Pulmonary artery endothelial cell (primary cell): ENCODE results near the gene RABGAP1. TPM values are rescaled to one million over a fixed set of nuclear protein-coding genes. Genes with fewer than 3 reads are reported as not detected.

Experiments
- DNase-seq: peaks from one replicate; pipeline ENCODE4 v3.0.0-alpha.2; 2011; ENCODE audit warnings: low read depth, low spot score
- total RNA-seq: library from RNA; depleted of rRNA; stranded (reverse); fragments of >200 nt; gene quantifications from 2 replicates; pipeline ENCODE4 v1.2.3, GENCODE V29; 2014

RABGAP1 gene
- total RNA-seq, 1 donor from 2014 or later, result 27.5 TPM

DNA sequence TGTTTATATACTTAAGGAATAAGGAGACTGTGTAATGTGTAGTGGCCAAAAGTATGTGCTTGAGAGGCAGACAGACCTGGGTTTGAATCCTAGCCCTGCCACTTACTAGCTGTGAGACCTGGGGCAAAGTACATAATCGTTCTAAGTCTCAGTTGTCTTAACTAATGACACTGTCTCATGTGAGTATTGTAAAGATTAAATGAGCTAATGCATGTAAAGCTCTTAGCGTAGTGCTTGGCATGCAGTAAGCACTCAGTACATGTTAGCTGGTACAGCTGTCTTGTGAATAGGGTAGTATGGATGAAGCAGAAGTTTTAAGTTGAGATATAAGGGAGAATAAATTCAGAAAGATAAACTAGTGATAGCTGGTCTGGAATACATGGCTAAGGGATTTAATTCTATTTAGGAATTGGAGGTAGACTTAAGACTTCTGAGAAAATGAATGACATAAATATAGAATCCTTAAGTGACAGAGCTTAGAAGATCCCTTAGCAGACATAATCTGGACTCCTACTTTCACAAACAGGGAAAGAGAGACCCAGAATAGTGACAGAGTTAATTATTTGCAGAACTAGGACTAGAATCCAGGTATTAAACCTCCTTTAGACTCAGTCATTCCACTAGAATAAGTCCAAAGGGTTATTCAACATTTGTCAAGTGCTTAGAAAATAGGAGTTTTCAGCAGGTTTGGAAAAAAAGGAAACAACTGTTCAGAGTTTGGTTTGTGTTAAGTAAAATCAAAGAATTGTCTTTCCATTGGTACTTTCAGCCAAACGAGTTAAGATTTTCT is 105.8 kb downstream of the RABGAP1 start:
- DNase-seq, result no peak

DNA sequence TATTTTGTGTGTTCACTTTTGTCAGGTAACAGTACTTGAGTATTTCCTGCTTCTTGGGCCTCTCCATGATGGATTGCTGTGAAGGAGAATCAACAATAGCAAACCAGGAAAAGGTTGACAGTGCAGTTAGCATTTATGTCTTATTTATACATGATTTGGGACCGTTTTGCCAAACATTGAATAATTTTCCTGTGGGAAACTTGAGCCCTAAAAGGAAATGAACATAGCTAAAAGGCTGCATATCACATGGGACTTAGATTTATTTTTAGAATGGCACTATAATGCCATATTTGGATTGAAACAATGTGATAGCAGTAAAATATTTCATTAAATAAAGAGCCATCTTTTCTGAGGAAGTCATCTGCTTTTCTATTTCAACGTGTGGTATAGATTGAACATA is 107.9 kb downstream of the RABGAP1 start:
- peak; percentile 68 for DNase-seq

DNA sequence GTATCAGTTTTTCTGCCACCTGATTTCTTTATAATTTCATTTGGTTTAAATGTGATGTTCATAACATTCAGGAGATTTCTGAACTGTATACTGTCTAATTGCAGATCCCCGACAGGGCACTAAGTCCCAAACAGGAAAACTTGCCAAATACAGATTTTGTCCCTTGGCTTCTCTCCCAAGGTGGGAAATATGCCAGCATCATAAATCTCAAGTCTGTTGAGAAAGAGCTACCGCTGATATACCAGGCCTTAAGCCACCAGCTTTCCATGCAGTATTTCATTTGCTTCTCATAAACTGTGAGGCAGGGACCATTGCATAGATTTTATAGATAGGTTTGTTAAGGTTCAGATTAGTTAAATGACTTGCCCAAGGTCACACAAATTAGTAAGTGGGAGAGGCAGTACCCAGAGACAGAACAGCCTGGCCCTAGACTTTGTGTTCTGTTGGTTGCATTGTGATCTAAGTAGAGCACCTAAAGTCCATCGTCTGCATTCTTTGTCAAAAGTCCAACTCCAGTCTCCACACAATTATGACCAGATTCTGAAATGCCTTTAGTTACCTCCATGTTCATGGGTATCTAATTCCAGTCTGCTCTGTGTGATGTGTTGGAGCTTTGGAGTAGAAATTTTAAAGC is 108.9 kb downstream of the RABGAP1 start:
- peak; percentile 22 for DNase-seq

DNA sequence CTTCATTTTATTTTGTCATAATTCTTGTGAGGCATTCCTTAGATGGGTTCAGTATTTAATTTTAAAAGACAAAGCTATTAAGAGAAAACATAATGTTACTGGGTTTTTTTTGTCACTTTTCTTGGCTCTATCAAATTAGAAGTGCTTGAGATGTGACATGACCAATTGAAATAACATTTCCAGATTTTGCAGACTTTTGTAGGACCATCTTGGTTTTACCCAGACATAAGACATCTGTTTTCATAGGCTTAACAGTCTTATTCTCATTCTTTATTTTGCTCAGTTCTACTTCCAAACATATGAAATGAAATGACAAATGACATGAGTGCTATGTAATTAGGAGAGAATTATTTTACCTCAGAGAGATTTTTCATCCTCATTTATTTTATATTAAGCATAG is 112.2 kb downstream of the RABGAP1 start:
- no peak for DNase-seq

DNA sequence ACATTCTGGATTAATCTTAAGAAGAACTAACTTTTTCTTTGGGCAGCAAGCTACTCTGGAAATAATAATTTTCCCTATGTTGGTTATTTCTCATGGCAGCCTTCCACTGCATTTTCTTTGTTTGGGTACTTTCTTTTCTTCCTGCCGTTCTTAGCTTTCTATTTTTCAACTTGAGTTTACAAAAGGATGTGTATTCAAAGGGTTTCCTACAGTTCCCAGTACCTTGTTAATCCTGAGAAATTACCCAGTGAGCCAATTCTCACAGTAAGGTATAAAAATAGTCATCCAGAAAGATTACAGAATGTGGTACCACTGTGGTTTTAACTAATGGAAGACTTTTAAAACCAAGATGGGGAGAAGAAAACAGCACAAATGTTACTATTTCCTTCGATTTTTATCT is 112.9 kb downstream of the RABGAP1 start:
- DNase-seq, result no peak

DNA sequence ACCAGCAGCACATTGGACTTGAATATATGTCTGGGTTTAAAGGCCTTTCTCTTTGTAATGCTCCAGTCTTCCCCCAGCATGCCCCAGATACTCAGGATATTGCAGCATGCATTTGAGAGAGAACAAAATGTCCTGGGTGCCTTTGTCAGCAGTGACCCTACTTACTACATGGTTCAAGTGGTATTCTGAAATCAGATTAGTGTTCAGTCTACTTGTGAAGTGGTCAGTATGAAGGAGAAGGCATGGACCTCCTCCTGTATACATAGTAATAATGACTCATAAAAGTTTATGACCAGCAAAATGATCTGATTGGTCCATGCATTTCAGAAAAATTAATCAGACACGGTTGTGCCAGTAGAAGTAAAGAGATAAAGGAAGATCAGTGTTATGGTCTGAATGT is 118.0 kb downstream of the RABGAP1 start:
- no peak for DNase-seq

DNA sequence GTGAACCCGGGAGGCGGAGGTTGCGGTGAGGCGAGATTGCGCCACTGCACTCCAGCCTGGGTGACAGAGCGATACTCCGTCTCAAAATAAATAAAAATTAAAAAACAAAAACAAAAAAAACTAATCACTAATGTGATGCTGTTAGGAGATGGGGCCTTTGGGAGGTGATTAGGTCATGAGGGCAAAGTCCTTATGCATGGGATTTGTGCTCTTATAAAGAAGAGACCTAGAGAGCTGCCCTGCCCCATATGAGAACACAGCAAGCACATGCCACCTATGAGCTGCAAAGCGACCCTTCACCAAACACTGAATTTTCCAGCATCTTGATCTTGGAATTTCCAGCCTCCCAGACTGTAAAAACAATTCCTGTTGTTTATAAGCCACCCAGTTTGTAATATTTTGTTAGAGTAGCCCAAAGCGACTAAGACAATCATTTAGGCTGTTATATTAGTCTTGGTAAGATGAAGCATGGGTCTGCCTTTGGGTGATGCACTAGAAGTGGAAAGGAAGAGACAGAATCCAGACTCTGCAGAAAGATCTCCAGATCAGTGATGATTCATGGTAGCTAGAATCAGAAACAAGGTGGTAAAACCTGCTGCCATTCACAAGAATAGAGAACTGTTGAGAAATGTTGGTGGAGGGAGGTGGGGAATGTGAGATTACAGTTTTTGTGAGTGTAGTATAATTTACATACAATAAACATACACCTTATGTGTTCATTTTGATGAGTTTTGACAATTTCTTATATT is 118.8 kb downstream of the RABGAP1 start:
- DNase-seq, result no peak

DNA sequence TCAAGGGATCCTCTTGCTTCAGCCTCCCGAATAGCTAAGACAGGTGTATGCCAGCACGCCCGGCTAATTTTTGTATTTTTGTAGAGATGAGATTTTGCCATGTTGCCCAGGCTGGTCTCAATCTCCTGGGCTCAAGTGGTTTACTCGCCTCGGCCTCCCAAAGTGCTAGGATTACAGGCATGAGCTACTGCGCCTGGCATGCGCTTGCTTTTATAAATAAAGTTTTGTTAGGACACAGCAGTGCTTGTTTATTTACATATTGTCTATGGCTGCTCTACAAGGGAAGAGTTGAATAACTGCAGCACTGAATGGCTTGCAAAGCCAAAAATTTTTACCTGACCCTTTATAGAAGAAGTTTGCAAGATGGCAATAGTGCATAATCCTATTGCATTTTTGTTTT is 120.4 kb downstream of the RABGAP1 start:
- DNase-seq, result no peak

DNA sequence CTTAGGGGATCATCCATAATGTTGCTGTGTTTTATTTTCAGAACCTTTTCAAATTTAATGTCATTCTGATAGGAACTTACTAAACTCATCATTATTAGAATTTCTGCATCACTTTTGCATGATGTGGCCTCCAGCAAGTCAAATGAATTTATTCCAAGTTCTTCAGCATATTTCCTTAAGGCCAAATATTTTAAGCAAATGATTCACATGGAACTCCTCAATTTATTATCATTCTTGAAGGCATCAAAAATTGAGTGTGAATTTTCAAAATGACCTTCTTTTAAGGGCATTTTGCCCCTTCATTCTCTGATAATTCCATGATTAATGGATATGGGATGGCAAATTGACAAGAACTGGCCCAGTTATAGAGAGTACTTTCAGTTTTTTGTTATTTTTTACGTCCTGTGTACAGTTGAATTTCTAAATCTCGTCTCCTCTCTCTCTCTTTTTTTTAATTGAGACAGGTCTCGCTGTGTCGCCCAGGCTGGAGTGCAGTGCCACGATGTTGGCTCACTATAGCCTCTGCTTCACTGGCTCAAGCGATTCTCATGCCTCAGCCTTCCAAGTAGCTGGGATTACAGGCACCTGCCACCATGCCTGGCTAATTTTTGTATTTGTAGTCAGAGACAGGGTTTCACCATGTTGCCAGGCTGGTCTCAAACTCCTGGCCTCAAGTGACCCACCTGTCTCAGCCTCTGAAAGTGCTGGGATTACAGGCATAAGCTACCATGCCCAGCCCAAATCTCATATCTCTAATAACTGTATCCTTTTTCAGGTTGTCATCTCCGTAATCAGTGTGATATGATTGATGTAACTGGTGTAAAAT is 121.7 kb downstream of the RABGAP1 start:
- no peak for DNase-seq

DNA sequence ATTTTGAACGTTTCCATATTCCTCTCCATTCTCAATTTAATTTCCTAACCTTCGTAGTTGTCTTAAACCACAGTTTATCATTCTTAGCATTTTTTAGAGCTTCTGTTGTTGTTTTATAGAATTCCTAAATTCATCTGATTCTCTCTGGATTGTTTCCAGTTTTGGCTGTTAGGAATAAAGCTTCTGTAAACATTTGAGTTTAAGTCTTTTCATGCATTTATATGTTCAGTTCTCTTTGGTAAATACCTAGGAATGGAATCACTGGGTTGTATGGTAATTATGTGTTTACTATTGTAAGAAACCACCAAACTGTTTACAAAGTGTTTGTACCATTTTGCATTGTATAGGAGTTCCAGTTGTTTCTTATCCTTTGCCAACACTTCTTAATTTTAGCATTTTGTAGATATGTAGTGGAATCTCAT is 122.4 kb downstream of the RABGAP1 start:
- DNase-seq, result no peak

DNA sequence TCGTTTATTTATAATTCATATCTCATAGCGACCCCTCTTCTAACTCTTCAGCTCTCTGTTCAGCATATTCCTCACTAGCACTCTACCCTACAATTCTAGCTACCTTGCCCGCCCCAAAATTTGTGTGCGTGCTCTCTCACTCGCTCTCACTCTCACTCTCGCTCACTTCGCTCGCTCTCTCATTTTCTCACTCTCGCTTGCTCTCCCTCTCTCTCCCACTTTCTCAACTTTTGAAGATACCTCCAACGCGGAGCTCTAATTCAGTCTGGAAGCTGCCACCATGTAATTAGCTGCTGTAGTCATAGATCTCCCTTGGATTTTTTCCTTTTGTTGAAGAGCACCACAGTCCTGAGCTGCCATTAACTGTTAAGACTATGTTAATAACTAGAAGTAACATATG is 123.1 kb downstream of the RABGAP1 start:
- DNase-seq, result no peak

DNA sequence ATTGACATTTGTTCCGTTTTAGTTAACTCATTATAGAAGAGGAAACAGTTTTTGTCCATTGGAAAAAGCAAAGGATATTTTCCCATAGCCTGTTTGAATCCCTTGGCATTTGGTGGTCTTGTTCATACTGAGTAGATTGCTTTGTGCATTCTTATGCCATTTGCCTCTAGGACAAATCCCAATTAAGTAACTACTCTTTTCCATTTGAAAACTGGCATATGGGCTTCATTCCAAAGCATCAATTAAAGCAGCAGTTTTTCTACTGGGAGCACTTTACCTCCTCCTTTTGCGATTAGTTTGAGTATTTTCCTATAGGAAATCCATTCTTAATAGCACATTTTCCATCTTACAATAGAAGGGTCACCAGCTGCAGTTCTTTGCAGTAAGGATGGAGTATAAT is 123.9 kb downstream of the RABGAP1 start:
- DNase-seq, result no peak

DNA sequence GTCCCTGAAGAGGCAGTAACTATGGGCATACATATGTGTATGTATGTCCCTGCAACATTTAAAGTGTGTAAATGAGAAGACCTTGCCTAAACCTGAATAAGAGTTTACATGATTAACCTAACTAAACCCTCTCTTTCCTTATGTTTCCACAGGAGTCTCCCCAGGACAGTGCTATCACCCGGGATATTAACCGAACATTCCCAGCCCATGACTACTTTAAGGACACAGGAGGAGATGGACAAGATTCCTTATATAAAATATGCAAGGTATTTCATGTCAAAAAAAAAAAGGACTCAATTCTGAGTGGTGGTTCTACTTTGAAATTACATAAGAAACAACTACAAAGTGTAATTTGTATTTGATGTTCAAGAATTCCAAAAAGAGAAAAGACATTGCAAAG is 124.4 kb downstream of the RABGAP1 start:
- no peak for DNase-seq

DNA sequence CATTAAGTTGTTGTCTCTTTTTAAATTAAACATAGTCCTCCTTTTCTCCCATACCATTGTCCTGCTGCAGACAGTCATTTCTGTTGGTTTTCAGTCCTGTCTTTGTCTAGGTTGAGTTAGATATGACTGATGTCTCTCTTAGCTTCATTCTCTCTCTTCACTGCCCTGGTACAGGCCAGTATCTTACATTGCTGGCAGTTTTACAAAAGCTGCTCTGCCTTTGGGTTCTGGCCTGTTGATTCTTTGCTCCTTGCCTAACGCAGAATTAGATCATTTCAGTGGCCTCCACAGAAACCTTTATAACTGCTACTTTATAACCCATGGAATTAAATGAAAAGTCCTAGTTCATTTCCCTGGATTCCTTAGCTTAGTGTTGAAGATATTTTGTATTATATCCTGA is 126.3 kb downstream of the RABGAP1 start:
- no peak for DNase-seq

DNA sequence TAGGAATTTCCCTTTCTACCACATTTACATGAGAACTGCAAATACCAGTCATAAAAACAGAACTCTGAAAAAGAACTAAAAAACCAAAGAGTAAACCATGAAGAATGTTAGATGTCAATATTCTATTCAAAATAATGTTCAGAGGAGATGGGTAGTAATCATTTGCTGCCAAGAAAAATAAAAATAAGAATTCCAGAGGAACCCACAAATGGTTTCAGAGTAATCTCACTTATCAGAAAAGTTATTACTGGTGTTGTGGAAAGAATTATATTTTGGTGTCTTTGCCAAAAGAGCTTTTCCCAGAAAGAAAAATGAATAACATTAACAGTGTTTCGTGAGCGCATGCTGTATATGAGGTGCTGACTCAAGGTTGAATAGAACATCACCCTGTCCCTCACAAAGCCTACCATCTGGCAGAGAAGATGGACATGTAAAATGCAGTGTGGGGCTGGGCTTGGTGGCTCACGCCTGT is 128.2 kb downstream of the RABGAP1 start:
- peak; percentile 22 for DNase-seq

DNA sequence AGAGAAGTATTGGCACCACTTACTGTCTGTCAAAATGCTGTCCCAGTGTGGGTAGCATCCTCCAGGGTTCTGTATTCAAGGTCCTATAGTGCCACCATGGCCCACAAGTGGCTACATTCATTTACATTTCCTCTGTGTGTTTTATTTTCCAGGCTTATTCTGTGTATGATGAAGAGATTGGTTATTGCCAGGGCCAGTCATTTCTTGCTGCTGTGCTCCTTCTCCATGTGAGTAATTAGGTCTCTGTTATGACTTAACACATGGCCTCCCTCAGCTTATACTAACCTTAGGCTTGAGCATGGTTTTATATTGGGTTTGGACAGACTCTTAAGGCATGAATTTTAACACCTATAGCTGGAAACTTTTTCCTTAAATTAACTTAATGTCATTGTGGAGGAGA is 129.4 kb downstream of the RABGAP1 start:
- DNase-seq, result no peak

DNA sequence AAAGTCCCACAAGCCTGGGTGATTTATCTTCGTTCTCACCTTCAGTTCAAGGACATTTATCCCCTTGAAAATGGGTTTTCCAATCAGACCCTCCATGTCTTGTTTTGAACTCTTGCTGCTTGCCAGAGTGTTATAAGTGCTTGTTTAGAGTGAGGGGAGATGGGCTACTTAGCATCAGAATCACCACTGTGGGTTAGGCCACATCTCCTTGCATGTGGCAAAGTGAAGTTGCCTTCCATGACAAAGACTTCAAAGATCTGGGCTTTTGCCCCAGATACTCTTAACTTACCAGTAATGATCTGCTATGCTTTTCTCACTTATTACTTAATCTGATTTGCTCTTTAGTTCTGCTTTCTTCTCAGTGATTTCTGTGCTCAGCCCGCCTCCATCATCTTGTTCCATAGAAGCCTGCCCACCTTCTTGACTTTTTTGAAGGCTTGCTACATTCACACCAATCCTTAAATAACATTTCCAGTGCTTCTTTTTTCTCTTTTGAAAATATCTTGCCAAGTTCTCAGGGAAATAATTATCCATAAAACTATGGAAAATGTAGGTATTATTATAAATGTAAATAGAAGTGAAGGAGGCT is 131.7 kb downstream of the RABGAP1 start:
- DNase-seq, result no peak

DNA sequence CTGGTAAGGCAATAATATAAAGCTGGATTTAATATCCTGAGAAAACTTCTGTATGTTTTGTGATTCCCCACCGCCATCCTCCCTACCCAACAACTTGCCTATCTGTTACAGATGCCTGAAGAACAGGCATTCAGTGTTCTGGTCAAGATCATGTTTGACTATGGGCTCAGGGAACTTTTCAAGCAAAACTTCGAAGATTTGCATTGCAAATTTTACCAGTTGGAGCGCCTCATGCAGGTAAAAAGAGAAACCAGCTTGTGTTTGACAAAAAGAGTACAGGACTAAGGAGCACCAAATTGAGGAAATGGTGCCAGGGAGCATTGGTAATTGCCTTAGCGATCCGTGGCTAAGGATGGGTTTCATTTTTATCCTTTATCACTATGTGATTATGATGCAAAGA is 132.6 kb downstream of the RABGAP1 start:
- DNase-seq, result no peak

DNA sequence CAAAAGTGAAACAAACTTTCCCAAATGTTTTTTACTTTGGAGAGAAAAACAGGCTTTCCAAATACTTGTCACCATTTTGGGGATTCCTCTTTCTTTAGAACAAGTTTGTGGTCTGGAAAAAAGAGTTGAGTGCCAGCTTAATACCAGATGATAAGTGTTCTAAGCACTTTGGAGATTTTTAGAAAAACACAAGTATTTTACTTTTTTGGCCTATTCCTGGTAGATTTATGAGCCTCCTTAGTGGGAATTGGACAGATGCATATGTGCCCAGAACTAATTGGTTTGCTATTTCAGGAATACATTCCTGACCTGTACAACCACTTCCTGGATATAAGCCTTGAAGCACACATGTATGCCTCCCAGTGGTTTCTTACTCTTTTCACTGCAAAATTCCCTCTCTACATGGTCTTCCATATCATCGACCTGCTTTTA is 133.2 kb downstream of the RABGAP1 start:
- no peak for DNase-seq

DNA sequence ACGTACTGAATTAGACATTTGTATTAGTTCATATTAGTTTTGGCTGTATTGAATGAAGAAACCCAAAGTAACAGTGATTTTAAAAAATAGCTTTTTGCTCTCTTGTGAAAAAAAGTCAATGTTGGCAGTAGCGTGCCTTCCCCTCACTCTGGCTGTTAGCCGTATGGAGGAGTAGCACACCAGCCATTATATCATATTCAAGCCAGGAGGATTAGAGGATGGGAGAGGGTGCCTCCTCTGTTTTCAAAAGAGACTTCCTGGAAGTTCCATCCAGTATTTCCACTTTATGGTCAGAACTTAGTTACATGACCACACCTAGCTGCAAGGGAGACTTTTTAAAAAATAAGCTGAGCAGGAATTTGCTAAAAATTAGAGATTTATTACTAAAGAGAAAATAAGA is 133.8 kb downstream of the RABGAP1 start:
- DNase-seq, result no peak

DNA sequence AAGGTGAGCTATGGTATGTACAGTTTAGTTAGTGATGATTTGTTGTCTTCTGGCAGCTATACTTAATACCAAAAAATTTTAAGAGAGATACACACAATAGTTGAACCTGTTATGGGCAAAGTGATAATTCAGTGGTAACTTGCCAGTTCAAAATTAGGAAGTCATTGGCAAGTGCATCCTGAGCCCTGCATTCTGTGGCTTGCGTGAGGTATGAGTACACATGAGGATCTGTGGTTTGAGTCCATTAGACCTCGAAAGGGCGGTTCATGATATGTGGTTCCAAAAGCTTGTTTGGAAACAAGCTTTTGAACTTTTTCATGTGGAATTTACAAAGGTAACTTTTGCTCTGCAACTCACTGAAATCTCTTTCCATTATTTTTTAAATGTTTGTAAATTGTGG is 139.6 kb downstream of the RABGAP1 start:
- no peak for DNase-seq
